Testis (tissue), 3 donors: ENCODE data around the gene ZNF763. TPM values are rescaled to one million over a fixed set of nuclear protein-coding genes. Genes with fewer than 3 reads are reported as not detected.

Experiments
- DNase-seq: peaks from one replicate; pipeline ENCODE4 v3.0.0-alpha.2; 2019
- H3K27ac ChIP-seq, 2 donors: fragments of 200-600 bp; sonication (generic); one replicate each; pipeline ENCODE4 v1.5.1; 2019
- H3K27me3 ChIP-seq: fragments of 200-600 bp; sonication (generic); one replicate; pipeline ENCODE4 v1.5.1; 2019
- H3K36me3 ChIP-seq: fragments of 200-600 bp; sonication (generic); one replicate; pipeline ENCODE4 v1.5.1; 2017; ENCODE audit warnings: low read depth; ENCODE audit errors: missing control alignments
- H3K4me1 ChIP-seq: fragments of 200-600 bp; sonication (generic); one replicate; pipeline ENCODE4 v1.5.1; 2019
- H3K4me3 ChIP-seq, 2 donors: fragments of 200-600 bp; sonication (generic); one replicate each; pipeline ENCODE4 v1.5.1; 2017 to 2019
- H3K9me3 ChIP-seq: fragments of 200-600 bp; sonication (generic); one replicate; pipeline ENCODE4 v1.5.1; 2017
- POLR2A ChIP-seq: fragments of 450-650 bp; IDR thresholded peaks from one replicate; pipeline ENCODE4 v1.6.1; 2017; ENCODE audit warnings: antibody characterized with exemption, mild to moderate bottlenecking, moderate library complexity
- WGBS, 2 donors: methylation state at CpG; one replicate each; pipeline ENCODE4 v1.1.5; 2018; 5-methylcytosine and 5-hydroxymethylcytosine counted together
- intact Hi-C: fragments of 100-400 bp; cut with DNase I; formaldehyde crosslinking; loops from one replicate; pipeline ENCODE4 v1.15.1; 2023; ENCODE audit warnings: low total_unique reads
- polyA plus RNA-seq: library from polyadenylated mRNA; stranded (reverse); fragments of 350-450 nt; fragmentation: Illumina TruSeq; extraction: RNeasy Lipid Tissue Mini Kit (QIAGEN cat#74804); gene quantifications from one replicate; pipeline ENCODE4 v1.2.3, GENCODE V29; 2014; ENCODE audit warnings: low read depth, low replicate concordance; ENCODE audit not compliant: insufficient read depth
- total RNA-seq, 2 donors: library from RNA; depleted of rRNA; stranded (reverse); fragments of >200 nt; gene quantifications; one replicate each; pipeline ENCODE4 v1.2.3, GENCODE V29; 2016
- TF ChIP-seq, protein P1 (sequence below), 3 experiments: fragments of 450-650 bp in 2 of 3; fragments of 200-600 bp in 1 of 3; sonication (generic) in 1 of 3; IDR thresholded peaks; one replicate each; pipeline ENCODE4 v1.5.1; 2016 to 2019; ENCODE audit warnings: antibody characterized with exemption in 3 of 3, mild to moderate bottlenecking in 2 of 3, moderate library complexity in 1 of 3

ZNF763 gene
- total and polyA plus RNA-seq, 3 donors from 2014 or later, result 5.0 to 7.9 (median 7.6) TPM

DNA sequence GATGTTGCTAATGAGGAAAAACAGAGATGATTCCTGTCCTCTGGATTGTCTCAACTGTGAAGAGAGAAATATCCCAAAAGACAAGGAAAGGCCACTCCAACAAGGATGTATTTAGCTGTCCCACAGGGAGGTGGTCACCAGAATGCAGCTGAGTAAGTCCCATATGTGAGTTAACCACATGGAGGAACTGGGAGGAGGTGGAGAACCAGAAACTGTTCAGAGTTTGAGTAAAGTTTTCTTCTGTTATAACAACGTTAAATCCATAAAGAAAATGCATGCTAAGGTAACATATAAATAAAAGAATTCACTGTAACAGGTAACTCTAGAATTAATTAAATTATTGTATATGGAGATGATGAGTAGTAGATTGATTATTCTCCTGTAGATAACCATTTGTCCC lies 5.3 kb downstream of the ZNF763 start:
- Histone ChIP-seq H3K36me3 (no peaks in the 10 kb centered on the region), H3K27me3 (no peaks in the 10 kb centered on the region), H3K4me3 (no peak overlapping the region), H3K9me3 (no peaks in the 10 kb centered on the region), H3K4me1 (peaks cover 4% of the 10 kb centered on the region), H3K27ac (no peak overlapping the region)
- no peak for DNase-seq
- intact Hi-C loops, result no loop called here
- TF ChIP-seq, protein P1, sequence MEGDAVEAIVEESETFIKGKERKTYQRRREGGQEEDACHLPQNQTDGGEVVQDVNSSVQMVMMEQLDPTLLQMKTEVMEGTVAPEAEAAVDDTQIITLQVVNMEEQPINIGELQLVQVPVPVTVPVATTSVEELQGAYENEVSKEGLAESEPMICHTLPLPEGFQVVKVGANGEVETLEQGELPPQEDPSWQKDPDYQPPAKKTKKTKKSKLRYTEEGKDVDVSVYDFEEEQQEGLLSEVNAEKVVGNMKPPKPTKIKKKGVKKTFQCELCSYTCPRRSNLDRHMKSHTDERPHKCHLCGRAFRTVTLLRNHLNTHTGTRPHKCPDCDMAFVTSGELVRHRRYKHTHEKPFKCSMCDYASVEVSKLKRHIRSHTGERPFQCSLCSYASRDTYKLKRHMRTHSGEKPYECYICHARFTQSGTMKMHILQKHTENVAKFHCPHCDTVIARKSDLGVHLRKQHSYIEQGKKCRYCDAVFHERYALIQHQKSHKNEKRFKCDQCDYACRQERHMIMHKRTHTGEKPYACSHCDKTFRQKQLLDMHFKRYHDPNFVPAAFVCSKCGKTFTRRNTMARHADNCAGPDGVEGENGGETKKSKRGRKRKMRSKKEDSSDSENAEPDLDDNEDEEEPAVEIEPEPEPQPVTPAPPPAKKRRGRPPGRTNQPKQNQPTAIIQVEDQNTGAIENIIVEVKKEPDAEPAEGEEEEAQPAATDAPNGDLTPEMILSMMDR (IDR thresholded peaks at IDR 0.05), result no peak
- TF ChIP-seq POLR2A, result no peak
- WGBS, 2 donors, result 78 to 84% methylated on average over 1 of the region's 1 CpG

DNA sequence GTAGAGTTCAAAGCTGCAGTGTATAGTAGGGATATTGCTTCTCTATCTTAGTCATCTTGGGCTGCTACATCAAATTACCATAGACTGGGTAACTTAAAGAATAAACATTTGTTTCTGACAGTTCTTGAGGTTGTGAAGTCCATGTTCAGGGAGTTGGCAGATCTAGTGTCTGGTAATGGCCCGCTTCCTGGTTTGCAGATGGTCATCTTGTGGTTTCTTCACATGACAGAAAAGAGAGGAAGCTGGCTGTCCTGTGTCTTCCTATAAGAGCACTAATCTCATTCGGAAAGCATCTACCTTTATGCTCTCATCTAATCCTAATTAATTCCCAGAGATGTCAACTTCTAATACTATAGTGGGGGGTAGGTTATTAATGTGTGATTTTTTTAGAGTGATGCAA lies 6.2 kb downstream of the ZNF763 start:
- intact Hi-C loops, result no loop called here
- H3K27ac ChIP-seq, result no peak overlapping the region
- no peaks in the 10 kb centered on the region for H3K4me1 ChIP-seq
- H3K4me3 ChIP-seq, result no peak overlapping the region
- no peaks in the 10 kb centered on the region for H3K9me3 ChIP-seq
- DNase-seq, result no peak
- no peak for TF ChIP-seq POLR2A
- TF ChIP-seq, protein P1 (IDR thresholded peaks at IDR 0.05), result no peak
- H3K36me3 ChIP-seq, result no peaks in the 10 kb centered on the region
- H3K27me3 ChIP-seq, result no peaks in the 10 kb centered on the region
- WGBS, 2 donors, result 86 to 93% methylated on average over 2 of the region's 2 CpGs

DNA sequence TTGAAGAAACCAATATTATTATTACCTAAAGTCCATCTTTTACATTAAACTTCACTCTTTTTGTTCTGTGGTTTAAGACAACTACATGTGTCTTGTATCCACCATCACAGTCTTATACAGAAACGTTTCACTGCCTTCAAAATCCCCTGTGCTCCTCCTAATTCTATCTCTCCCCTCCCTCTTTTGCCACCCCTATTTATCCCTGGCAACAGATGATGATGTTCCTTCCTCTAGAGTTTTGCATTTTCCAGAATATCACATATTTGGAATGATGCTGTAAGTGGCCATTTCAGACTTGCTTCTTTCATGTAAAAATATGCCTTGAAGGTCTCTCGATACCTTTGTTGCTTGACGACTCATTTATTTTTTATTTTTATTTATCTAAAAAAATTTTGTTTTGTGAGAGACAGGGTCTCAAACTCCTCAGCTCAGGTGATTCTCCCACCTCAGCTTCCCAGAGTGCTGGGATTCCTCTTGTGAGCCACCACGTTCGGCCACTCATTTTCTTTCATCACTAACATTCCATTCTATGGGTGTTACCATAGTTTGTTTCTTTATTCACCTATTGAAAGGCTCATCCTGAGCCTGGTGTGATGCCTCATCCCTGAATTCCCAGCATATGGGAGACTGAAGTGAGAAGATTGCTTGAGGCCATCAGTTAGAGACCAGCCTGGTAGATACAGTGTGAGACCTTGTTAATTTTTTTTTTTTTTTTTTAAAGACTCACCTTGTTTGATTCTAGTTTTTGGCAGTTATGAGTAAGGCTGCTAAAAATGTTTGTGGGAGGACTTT lies 8.4 kb downstream of the ZNF763 start:
- H3K36me3 ChIP-seq, result no peaks in the 10 kb centered on the region
- DNase-seq, result no peak
- intact Hi-C loops, result no loop called here
- no peaks in the 10 kb centered on the region for H3K9me3 ChIP-seq
- TF ChIP-seq POLR2A, result no peak
- TF ChIP-seq, protein P1 (IDR thresholded peaks at IDR 0.05), result no peak
- H3K27me3 ChIP-seq, result no peaks in the 10 kb centered on the region
- no peaks in the 10 kb centered on the region for H3K4me1 ChIP-seq
- WGBS, 2 donors, result 83 to 89% methylated on average over 5 of the region's 5 CpGs
- H3K4me3 ChIP-seq, result no peak overlapping the region
- H3K27ac ChIP-seq, result no peak overlapping the region

DNA sequence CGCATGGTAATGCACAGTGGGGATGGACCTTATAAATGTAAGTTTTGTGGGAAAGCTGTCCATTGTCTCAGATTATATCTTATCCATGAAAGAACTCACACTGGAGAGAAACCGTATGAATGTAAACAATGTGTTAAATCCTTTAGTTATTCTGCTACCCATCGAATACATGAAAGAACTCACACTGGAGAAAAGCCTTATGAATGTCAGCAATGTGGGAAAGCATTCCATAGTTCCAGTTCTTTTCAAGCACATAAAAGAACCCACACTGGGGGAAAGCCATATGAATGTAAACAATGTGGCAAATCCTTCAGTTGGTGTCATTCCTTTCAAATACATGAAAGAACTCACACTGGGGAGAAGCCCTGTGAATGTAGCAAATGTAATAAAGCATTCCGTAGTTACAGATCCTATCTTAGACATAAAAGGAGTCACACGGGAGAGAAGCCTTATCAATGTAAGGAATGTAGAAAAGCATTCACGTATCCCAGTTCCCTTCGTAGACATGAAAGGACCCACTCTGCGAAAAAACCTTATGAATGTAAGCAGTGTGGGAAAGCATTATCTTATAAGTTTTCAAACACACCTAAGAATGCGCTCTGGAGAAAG lies 13.8 kb downstream of the ZNF763 start:
- intact Hi-C loops, result no loop called here
- Histone ChIP-seq H3K27me3 (no peaks in the 10 kb centered on the region), H3K36me3 (no peaks in the 10 kb centered on the region), H3K27ac (no peak overlapping the region), H3K4me1 (no peaks in the 10 kb centered on the region), H3K9me3 (no peaks in the 10 kb centered on the region), H3K4me3 (no peak overlapping the region)
- no peak for DNase-seq
- TF ChIP-seq POLR2A, result no peak
- TF ChIP-seq, protein P1 (IDR thresholded peaks at IDR 0.05), result no peak
- 84 to 92% methylated on average over 9 of the region's 9 CpGs for WGBS, 2 donors

DNA sequence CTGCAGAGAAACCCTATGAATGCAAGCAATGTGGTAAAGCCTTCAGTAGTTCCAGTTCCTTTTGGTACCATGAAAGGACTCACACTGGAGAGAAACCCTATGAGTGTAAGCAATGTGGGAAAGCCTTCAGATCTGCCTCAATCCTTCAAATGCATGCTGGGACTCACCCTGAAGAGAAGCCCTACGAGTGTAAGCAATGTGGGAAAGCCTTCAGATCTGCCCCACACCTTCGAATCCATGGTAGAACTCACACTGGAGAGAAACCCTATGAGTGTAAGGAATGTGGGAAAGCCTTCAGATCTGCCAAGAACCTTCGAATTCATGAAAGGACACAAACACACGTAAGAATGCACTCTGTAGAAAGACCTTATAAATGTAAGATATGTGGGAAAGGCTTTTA lies 14.7 kb downstream of the ZNF763 start:
- TF ChIP-seq, protein P1 (IDR thresholded peaks at IDR 0.05), result no peak
- no peak for TF ChIP-seq POLR2A
- Histone ChIP-seq H3K4me1 (no peaks in the 10 kb centered on the region), H3K36me3 (no peaks in the 10 kb centered on the region), H3K27ac (no peak overlapping the region), H3K4me3 (no peak overlapping the region), H3K27me3 (no peaks in the 10 kb centered on the region), H3K9me3 (no peaks in the 10 kb centered on the region)
- no peak for DNase-seq
- intact Hi-C loops, result no loop called here
- 89 to 90% methylated on average over 4 of the region's 4 CpGs for WGBS, 2 donors
